NCI-H1105 (cell line): ENCODE measurements around the gene BCL11A.
A peak's percentile ranks its signal among the peaks of the same experiment; 100 is the strongest.

Experiments
- DNase-seq: peaks from one replicate; lab custom pipeline; 2025; lab: John Stamatoyannopoulos, UW

Gene BCL11A

DNA sequence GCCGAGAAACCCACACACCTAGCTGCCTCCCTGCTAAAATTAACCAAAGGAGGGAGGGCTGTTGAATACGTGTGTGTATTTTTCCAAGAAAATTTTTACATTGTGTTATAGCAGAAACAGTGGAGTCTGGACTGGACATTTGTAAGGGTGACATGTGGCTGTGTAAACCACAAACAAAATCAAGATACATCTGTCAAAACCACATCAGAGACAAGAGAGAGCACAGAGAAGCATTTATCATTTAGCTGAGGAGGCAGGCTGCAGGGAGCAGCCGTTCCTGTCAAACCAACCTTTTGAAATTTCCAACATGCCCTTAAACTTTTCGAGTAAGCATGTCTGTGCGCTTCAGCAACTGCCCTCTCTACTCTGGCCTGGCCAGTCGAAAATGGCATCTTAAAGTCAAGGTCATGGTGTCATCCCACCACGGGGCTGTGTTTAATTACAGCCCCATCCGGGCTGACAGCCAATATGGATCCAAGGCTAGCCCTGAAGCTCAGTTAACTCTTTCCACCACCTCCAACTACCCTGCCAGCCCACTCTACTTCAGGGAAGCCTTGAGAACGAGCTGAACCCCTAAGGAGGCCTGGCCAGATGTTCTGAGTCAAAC is 8.4 kb downstream of the BCL11A start:
- no peak for DNase-seq

DNA sequence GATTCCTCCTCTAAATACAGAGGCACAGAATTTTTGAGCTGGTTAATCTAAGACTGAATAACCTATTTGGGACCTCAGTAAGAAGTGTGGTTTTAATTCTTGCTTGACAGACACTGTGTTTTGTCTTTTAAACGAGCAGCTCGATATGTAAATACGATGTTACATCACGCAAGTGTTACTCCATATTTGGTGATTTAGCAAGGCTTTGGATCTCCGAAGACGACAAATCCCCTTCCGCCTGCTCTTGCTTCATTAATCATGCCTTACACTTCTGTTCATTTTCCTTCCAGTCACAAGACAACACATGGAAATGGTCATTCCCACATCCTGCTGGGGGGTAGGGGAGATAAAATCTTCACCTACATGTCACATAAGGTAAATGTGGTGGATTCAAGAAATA is 9.4 kb downstream of the BCL11A start:
- DNase-seq = no peak

DNA sequence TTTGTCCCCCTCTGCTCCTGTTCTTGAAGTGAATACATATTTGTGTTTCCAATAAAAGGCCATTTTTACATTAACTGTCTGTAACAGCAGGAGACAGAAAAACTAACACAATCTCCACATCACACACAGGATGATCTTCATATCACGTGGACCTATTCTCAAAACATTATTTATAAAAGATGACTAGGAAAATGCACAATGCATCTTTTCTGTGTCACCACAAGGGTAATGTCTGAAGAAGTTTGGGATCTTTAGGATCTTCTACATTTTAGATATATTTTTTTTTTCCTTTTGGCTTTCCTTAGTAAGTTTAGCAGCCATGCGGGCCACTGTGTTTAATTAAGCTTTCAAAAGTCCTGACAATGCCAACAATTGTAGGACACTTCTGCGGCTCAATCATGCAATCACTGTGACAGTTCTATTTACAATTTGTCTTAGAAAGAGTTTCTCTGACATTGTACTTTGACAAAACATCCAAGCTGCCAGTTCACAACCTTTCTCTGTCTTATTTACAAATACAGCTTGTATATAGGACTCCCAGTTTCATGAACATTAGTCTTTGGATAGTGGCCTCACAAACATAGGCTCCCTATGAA is 12.3 kb downstream of the BCL11A start:
- DNase-seq = no peak

DNA sequence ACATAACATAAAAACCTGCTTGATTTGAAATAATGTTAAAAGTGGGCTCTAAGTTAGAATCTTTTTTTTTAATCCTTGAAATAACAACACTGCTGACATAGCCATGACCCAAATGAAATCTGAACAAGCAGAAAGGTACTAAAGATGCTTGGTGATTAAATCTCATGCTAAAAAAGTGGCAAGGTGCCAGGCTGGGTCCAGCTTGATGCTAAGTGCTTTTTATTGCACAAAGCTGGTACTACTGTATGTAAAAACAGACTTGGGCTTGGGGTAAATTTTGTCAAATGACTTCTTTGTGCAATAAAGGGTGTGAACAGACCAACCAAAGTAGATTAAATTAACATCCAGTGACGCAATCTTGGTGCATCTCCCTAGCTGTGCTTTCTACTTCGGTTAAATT is 13.4 kb downstream of the BCL11A start:
- DNase-seq = no peak

DNA sequence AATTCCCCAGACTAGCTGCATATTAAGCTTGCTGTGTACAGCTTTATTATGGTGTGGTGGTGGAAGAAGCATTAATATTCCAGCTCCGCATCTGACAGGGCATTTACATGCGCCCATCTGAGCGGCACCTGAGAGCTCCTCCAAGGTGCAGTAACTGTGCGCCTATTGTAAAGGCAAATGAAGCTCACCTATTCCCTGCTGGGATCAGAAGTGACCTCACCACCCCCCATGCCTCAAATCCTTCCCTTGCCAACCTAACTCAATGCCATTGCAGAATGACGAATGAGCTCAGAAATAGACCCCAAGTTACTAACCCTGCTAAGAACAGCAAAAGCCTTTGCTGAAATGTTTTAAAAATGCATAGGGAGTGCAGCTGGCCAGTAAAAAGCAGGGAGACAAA is 14.3 kb downstream of the BCL11A start:
- DNase-seq = no peak

DNA sequence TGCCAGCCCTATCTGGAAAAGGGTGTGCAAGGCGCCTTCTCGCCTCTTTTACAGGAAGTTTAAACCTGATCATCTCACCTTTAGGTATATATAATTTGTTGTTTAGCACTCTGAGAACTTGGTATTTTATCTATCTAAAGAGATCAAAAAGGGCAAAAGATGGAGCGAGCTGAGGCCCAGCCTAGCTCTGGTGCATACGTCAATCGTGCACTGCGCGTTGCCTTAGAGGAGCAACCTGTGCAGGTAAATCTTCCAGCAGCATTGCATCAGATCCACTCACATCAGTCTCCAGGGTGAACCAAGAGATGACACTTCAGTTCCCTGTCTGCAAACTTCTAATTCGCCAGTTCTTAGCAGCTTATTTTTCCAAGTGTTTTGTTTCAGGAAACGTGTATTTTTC is 15.4 kb downstream of the BCL11A start:
- no peak for DNase-seq

DNA sequence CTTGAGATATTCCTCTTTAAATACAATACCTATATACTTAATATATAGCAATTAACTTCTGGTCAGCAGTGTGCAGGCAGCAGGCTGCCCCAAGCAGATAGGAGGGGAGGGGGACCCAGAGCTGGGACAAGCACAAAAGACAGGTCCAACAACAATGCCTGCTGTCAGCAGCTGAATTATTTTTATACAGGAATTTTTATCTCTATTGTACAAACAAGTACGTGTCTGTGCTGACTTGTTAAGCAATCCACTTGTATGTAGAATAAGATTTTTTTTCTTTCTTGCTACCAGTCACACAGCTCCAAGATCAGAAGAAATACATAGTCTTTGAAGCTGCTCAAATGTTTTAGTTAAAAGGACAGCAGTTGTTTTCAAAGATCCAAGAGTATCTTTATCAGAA is 16.7 kb downstream of the BCL11A start:
- no peak for DNase-seq

DNA sequence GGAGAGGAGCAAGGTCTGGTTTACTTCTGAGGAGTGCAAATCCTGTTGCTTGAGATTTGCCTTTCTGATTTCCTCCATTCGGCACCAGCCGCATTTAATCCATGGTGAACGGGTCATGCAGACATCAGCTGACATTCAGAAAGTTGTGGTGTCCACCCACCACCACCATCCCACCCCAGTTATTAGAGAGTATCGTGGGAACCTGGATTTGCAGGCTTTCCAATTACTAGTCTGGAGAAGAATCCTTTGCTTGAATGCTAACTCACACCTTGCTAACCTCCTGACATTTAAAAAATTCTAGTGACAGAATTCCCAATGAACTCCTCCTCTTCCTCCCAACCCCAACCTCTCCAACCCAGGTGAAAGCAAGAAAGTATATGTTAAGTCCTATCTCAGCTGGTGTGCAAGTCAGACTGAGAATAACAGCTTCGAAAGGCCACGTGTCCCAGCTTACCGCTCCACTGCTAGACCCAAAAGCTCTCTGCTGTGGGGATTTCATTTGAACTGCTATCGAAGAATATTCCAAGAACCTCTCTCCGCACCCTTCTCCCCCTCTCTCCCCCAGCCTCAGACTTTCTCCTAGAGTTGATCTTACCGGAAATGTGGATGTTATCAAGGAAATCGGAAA is 17.7 kb downstream of the BCL11A start:
- no peak for DNase-seq

DNA sequence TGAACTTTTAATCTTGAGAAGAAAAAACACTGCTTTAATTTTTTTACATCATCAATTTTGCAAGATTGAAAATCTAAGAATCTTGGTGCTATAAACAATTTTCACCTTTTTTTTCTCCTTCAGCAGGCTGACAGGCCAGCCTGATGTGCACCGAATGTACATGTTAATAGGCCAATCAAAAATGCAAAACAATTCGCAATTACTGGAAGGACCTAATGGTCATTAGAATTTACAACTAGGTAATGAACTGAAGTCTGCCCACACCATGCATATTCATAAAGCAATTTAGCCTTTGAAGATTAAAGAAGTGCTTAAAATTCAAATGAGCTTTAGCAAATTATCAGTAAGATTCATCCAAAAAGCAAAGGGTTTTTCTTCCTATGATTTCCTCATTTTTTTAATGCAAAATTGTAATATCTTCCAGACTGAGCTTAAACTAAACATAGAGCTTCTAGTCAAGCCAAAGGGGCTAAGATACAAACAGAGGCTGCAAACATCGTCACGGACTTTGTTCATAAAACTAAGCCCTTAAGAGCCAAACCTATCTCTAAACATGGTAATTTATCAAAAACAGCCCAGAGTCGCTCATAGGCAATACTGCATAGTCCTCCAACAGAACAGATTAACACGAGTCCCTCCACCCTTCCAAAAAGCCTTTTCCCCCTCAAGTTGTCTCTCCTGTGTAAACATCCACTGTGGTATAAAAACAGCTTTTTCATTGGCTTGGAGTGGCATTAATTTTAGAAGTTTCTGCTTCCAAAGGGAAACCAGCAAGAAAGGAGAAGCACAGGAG is 18.4 kb downstream of the BCL11A start:
- no peak for DNase-seq

DNA sequence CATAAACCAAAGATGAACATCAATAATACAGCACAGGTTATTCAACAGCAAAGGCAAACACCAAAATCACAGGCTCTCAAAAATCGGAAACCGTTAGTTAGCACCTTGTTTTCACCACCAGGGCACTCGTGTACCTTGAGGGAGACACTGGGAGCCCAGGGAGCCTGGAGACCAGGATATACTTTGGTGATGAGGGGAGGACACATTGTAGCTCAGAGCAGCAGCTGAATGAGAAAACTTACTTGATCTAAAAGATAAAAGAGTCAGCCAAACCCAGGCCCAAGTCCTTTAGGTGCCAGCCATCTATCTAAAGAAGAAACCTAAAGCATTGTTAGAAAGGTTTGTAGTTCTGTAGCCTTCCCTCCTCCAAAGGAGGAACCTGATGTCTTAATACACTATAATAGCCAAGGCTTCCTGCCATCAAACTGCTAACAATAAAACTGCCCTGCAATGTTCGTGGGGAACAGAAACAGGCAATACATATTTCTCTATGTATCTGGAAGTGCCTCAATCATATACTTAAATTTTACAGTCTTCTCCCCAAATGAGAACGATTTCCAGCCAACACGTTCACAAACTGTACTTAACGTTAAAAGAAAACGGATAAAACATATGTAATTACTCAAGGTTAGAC is 19.3 kb downstream of the BCL11A start:
- no peak for DNase-seq

DNA sequence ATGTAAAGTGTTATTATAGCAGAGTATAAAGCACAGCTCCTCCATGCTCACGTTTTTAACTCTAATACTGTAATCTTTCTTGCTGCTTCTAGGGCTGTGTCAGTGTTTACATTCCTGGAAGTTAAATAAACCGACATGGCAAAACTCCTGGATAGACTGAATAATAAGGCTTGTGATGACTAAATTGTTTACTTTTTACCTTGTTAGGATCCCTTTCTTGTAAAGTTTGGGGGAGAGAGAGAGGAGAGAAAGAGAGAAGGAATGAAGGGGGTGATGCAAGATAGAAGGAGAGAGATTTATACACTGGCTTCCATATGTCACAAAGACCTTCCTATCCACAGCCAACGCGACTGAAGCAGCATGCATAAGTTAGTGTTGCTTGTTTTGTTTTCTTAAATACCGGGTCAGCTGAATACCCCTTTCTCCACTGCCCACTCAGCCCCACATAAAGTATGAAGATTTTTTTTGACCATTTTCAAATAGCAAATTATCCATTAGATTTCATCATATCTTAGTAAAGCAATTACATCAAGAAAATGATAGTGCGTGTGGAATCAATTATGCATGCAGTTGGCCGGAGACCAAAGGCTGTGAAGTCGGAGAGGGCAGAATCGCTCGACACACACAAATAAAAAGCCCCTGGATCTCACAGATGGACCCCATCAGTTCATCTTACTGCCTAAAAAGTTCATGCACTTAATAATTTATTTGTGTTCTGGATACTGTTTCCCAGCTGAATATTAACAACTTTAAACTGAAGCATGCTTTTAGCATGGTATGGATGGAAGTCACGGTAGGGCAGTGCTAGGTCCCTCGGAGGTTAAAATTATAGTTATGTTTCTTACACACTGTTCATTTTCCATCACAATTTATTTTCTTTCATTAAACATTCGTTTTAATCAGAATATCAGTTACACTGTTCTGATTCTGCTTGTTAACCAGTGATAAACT is 20.1 kb downstream of the BCL11A start:
- DNase-seq = no peak

DNA sequence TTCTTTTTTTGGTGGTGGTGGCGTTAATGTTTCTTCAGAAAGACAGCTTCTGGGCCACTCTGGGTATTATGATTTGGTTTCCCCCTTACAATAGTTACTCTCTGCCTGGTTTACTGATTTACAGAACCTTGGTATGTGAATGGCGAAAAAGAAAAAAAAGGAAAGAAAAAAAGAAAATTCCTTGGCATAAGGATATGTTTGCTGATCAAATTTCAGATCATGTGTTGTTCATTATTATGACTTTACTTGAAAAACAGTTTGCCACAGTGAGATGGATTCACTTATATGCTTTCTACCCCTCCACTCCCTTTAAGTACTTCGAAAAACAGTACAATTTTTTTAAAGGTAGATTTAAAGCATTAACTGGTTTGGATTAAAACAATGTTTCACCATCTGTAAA is 21.0 kb downstream of the BCL11A start:
- no peak for DNase-seq

DNA sequence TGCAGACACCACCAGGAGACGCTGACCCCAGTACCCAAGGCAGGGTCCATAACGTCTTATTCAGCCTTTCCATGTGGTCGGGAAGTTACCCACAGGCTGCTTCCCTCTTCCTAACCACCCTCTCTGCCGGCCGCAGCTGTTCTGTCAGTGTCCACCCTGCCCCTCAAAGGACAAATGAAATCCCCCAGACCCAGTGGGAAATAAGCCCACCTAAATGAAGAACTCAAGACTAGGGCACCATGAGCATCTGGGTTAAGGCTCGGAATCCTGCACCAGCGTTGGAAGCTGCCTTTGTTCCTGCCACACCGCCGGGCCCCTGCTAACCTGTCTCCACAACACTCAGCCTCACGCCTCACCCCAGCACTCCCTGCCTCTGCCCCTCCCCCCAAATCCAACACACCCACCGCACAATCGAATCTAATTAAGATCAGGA is 21.7 kb downstream of the BCL11A start:
- DNase-seq = no peak

DNA sequence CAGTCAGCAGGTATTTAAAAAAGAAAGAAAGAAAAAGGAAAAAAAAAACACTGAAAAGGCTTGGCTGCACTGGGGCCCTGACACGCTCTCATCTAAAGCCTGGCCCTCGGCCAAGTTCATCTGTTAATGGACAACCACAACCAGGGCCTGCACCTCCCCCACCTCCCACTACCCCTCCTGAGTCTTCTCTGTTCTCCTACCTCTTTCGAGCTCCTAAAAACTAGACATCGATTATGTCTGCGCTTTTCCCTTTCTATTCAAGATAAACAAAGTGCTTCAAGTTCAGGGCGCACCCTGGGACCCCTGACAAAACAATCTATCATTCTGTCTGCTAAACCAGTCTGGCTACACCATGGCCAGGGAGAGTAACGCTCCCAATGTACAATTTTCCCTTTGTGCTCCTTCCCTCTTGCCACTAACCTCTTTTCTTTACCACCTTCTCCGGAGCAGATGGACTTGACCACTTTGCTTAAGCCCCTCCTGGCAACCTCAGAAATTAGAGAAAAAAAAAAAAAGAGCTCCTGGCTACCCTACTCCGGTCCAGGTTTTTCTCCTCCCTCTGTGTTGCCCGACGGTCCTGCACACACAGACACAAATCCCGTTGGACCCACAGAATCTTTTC is 22.7 kb downstream of the BCL11A start:
- peak; percentile 85 for DNase-seq

DNA sequence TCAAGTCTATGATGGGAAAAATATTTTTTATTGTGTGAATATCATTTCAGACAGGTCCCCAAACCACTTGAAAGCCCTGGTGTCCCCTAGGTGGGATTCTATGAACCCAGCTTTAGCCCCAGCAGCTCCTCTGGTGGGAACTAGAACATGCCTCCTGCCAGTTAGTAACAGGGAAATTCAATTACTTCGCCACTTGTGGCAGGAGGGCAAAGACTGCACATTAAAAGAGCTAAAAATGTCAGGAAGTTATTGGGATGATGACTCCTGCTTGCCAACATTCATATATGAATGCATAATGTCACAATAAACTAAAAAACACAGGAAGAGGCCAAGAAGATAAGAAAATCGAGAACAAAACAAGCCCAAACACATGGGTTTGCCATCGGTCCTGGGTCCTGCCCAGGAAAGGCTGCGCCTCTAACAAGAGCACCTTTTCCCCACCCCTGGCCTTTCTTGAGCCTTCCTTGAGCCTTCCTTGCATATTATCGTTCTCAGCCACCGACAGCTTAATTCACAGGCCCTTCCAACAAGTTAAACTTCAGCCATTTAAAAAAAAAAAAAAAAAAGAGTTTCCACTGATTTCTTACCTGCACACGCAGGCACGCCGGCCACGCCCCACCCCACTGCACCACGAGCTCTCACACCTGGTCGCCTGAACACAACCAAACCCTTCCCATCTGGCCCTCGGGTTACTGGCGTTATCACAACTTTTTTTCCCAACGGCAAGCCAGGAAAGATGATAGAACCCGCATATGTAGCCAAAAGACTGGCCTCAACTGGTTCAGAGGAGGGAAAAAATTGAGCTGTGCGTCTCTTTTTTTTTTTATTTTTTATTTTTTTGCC is 23.4 kb downstream of the BCL11A start:
- peak; percentile 60 for DNase-seq

DNA sequence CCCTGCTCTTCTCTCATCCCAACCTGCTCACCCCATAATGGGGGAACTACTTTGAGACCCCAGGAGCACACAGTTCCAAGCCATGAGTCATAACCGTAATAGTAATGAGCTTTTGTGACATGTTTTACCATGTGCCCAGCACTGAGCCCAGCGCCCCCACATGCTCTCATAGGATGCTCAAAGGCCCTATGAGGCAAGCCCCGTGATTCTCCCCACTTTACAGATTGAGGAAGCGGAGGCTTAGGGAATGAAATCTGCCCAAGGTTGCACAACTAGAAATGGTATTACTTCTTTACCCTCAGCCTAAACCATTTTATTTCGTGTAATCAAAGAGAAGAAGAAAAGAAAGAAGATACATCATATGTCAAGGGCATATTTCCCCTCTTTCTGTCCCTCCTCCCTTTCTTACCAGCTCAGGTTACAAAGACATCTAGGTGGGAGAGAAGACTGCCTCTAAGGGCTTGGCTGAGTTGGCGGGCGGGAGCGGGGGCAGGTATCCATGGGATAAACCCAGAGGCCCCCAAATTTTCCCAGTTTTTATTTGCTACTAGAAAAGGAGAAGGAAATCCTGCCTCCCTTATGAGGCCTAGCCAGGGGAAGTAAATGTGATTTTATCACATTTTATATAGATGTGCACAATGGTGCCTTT is 24.2 kb downstream of the BCL11A start:
- no peak for DNase-seq

DNA sequence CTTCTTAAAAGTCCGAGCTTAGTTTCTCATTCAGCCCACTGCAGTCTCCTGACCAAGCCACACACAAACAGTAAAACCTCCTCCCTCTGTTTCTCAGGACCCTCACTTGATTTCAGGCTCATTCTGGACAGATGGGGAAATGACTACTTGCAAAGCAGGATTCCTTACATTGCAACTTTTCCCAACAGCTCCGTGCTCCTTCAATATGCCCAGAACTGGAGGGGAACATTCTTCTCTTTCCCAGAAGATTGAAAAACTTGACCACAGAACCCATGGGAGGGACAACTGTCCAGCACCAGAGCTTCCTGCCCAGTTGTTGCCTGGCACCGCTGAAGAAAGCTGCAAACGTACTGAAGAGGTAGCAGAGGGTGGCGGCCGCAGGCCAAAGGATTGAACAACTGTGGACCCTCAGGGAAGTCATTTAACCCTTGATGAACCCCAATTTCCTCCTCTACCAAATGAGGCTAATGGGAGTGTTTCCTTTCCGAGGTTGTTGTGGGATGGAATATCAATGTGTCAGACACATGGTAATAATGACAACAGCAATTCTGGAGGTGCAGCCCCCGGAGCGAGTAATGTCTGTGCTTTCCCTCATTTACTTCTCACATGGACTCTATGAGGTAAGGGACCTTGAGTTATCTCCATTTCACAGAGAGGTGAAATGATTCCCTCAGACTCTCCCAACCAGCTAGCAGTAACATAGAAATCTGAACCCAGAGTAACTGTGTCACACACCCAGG is 25.0 kb downstream of the BCL11A start:
- DNase-seq = no peak

DNA sequence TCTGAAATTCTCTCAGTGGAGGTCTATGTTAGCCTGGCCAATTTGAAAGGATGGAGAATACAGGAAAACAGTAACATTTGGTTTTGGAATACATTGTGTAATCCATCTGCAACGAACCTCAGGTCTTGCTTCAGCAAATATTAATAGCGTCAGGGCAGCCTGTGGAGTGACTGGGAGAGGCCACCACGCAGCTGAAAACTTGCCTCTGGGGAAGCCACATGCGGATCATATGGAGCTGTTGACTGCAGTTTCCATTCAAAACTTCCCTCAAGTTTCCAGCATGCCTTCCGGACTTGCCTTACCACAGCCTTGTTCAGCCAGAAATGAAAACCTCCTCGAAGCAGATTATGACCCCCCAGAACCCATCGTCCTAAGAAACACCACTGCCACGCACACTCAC is 25.7 kb downstream of the BCL11A start:
- DNase-seq = no peak

DNA sequence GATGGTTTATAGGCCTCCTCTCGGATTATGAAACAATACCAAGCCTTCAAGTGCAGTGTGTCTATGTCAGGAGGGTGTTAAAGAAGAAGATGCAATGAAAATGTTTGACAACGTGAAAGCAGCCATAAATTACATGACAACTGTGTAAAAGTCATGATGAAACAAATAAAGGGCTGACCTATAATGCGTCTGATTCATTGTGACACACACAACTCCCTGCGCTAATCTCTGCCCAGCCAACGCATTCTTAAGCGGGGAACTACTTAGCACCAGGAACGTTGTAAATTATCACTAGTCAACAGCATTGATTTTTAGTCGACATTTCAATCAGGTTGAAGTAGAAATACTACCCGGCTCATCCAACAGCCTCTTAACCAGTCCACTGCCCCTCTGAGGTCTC is 26.8 kb downstream of the BCL11A start:
- DNase-seq = no peak
